Mammary microvascular endothelial cell (primary cell): ENCODE measurements around the gene CD82. TPM values are rescaled to one million over a fixed set of nuclear protein-coding genes. Genes with fewer than 3 reads are reported as not detected.

ENCODE experiments used
- total RNA-seq: library from RNA; depleted of rRNA; stranded (reverse); fragments of >200 nt; gene quantifications from 2 replicates; pipeline ENCODE4 v1.2.3, GENCODE V29; 2015

Gene CD82, protein sequence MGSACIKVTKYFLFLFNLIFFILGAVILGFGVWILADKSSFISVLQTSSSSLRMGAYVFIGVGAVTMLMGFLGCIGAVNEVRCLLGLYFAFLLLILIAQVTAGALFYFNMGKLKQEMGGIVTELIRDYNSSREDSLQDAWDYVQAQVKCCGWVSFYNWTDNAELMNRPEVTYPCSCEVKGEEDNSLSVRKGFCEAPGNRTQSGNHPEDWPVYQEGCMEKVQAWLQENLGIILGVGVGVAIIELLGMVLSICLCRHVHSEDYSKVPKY
- 11.1 and 14.0 TPM in 2 replicates for total RNA-seq

DNA sequence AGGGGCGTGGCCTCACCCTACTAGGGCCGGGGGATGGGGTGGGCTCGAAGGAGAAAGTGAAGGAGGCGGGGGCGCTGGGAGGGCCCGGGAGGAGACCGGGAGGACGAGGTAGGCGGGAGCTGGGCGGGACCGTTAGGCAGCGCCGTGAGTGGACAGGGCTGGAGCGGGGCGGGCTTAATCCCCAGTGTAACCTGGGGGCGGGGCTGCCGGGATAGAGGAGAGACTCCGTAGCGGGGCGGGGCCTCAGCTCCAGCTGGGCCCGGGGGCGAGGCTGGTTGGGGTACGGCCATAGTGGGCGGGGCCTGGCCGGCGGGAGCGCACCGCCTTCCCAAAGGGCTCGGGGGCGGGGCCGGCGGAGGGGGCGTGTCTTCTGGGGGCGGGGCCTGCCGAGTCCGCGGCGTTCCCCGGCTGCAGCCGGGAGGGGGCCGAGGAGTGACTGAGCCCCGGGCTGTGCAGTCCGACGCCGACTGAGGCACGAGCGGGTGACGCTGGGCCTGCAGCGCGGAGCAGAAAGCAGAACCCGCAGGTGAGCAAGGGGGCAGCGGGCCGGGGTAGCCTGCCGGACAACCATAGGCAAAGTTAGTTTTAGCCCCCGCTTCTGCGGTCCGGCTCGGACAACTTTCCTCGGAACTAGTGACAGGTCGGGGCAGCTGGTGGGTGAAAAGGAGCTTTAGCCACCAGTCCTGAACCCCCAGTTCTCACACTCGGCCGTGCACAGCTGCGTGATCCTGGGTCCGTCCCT is at the start of gene CD82:
Gene CD82, plus strand, starts transcription at position 453 of the 742 bp plus-strand sequence. CDS start 29,000 bp downstream, outside the sequence.

Other genes starting within 250 kb of the CD82 start
- 24.3 and 29.4 TPM in 2 replicates for gene TSPAN18, start 161.3 kb downstream of the CD82 start, total RNA-seq